NT2/D1 (cell line): ENCODE data around the gene CAMK2N1.

Source experiments
- SUZ12 ChIP-seq: IDR thresholded peaks from 2 replicates; pipeline ENCODE4 v1.6.1; 2011; ENCODE audit not compliant: insufficient read length, insufficient read depth; ENCODE audit errors: extremely low read depth
- YY1 ChIP-seq: IDR thresholded peaks from 2 replicates; pipeline ENCODE4 v1.6.1; 2011; ENCODE audit not compliant: insufficient read length, insufficient read depth
- ZNF274 ChIP-seq: IDR thresholded peaks from 2 replicates; pipeline ENCODE4 v1.6.1; 2011; ENCODE audit warnings: mild to moderate bottlenecking, low read depth, low read length

DNA sequence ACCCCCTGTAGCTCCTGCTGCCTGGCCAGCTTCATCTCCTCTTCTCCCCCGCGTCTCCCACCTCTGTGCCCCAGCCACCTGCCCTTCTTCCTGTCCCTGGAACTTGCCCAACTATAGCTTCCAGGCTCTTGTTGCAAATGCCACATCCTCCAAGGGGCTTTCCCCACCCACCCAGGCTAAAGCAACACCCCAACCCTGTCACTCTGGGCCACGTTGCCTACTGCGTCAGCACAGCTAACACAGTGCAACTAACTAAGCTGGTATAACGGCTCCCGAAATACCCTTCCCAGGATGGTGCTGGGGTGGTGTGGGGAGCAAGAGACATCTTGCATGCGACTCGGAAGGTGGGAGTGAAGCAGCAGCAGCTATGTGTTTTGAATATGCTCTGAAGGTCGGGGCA lies 19.7 kb downstream of the CAMK2N1 start:
- no peak for TF ChIP-seq ZNF274
- TF ChIP-seq YY1, result no peak
- TF ChIP-seq SUZ12, result no peak
